Ovary (tissue), 9 donors: ENCODE measurements around the gene ARHGEF11. TPM values are rescaled to one million over a fixed set of nuclear protein-coding genes. Genes with fewer than 3 reads are reported as not detected.

ENCODE experiments used
- DNase-seq, 5 donors: peaks; one replicate each; pipeline ENCODE4 v3.0.0-alpha.2; 2019 to 2020
- H3K27ac ChIP-seq, 2 donors: fragments of 200-600 bp; one replicate each; pipeline versions ENCODE4 v1.5.1 to v1.8.0; 2019 to 2022
- H3K27me3 ChIP-seq: fragments of 200-600 bp; one replicate; pipeline ENCODE4 v1.8.0; 2022
- H3K36me3 ChIP-seq: fragments of 200-600 bp; sonication (generic); one replicate; pipeline ENCODE4 v1.5.1; 2019
- H3K4me1 ChIP-seq: one replicate; pipeline ENCODE4 v1.8.1; 2013; ENCODE audit warnings: mild to moderate bottlenecking, moderate library complexity; ENCODE audit not compliant: insufficient read depth
- H3K4me3 ChIP-seq: fragments of 200-600 bp; sonication (generic); one replicate; pipeline ENCODE4 v1.5.1; 2017
- H3K9me3 ChIP-seq, 2 donors: fragments of 200-600 bp in 1 of 2; sonication (generic) in 1 of 2; one replicate each; pipeline versions ENCODE4 v1.5.1 to v1.8.1; 2013 to 2019; ENCODE audit warnings: mild to moderate bottlenecking in 1 of 2, moderate library complexity in 1 of 2
- EP300 ChIP-seq: sonication (generic); formaldehyde crosslinking; IDR thresholded peaks from one replicate; pipeline ENCODE4 v1.6.1; 2017; ENCODE audit warnings: antibody characterized with exemption
- POLR2A ChIP-seq: fragments of 450-650 bp; IDR thresholded peaks from one replicate; pipeline ENCODE4 v1.6.1; 2017; ENCODE audit warnings: antibody characterized with exemption, mild to moderate bottlenecking, moderate library complexity
- WGBS, 3 donors: extraction: QIAGEN DNeasy Blood & Tissue Kit in 1 of 3; methylation state at CpG; one replicate each; pipeline versions ENCODE4 v1.1.5 to v1.1.7; 2013 to 2017; 5-methylcytosine and 5-hydroxymethylcytosine counted together
- intact Hi-C, 4 donors: fragments of 100-400 bp; cut with DNase I; formaldehyde crosslinking; loops; one replicate each; pipeline versions ENCODE4 v1.11.0 to v1.15.1; 2022 to 2023
- microRNA counts: library from miRNA; unstranded; fragments of <30 nt; microRNA quantifications from one replicate; lab custom pipeline; 2016
- microRNA-seq, 3 donors: library from miRNA; unstranded; fragments of <30 nt; microRNA quantifications; one replicate each; pipeline versions ENCODE4 to v1.2.0, GENCODE V29; 2019 to 2020
- polyA plus RNA-seq, 2 donors: library from polyadenylated mRNA; stranded (reverse); fragments of 200-250 nt in 1 of 2; fragments of 350-450 nt in 1 of 2; fragmentation: Illumina TruSeq in 1 of 2; extraction: RNeasy Lipid Tissue Mini Kit (QIAGEN cat#74804) in 1 of 2; gene quantifications; one replicate each; pipeline ENCODE4 v1.2.3, GENCODE V29; 2013 to 2014
- small RNA-seq: library from RNA; depleted of rRNA; stranded (forward); fragments of <200 nt; gene quantifications from one replicate; pipeline ENCODE3, GENCODE V24; 2016
- total RNA-seq, 7 donors: library from RNA; depleted of rRNA in 2 of 7; stranded (reverse); fragments of >200 nt in 2 of 7; fragmentation: NEBNext Ultra II Directional in 3 of 7; extraction: Animal tissue kit (Norgen Biotek cat#: 25700) in 3 of 7; gene quantifications; one replicate each; pipeline versions ENCODE4 v1.1.0 to v1.2.4, GENCODE V29; 2016 to 2023
- TF ChIP-seq, protein P1 (sequence below), 3 donors: fragments of 450-650 bp in 2 of 3; fragments of 200-600 bp in 1 of 3; IDR thresholded peaks; one replicate each; pipeline versions ENCODE4 v1.5.1 to v1.8.0; 2016 to 2022; ENCODE audit warnings: antibody characterized with exemption in 3 of 3, mild to moderate bottlenecking in 1 of 3
- donor health status: DM: no; HTN: no; CAD: no; lungs with moderate emphysema.
- donor health status: DM: no; HTN: no; CAD: no.
- donor health status: Bipolar disorder and iron deficiency.
- donor health status: DM: yes; HTN: yes; CAD: no.
- donor health status: DM: no; HTN: no; CAD: no.
- donor health status: DM: yes; HTN: yes; CAD: no.

ARHGEF11 gene
- total and polyA plus RNA-seq, 9 donors = 14.3 to 43.9 (median 26.8) TPM

DNA sequence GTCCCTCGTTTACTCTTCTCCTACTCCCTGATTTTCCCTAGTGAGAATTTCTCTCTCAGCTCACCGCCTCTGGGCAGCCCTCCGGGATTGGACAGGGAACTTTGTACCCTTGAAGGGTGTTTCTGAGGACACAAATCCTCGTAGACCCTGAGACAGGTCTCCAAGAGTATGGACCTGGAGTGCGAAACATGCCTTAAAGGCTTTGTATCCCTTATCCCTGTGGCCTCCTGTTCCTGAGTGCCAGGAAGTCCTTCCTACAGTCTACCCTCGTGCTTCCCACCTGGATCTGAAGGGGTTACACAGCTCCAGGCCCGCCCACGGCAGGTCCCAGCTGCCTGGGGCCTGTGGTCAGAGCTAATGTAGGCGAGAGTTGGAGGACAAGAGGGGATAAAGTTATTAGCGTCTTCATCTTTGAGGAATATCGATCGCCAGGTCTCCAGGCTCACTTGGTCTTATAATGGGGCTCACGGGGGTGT lies 159.6 kb downstream of the ARHGEF11 start:
- 52 to 58% (median 58%) methylated on average over 13 of the region's 13 CpGs for WGBS, 3 donors
- intact Hi-C loops = loop anchor here in 2 of 4 donors (10.0 kb wide), 2 partner anchors 111 to 181 kb away; partner anchors contain the start of gene CRABP2 (in 1 of the 2)
- H3K4me1 ChIP-seq = no peaks in the 10 kb centered on the region
- H3K27me3 ChIP-seq = no peaks in the 10 kb centered on the region
- no peak for DNase-seq
- no peaks in the 10 kb centered on the region for H3K9me3 ChIP-seq
- no peaks in the 10 kb centered on the region for H3K36me3 ChIP-seq
- no peak overlapping the region for H3K27ac ChIP-seq
- TF ChIP-seq EP300 (no peak), POLR2A (no peak)
- TF ChIP-seq, protein P1, sequence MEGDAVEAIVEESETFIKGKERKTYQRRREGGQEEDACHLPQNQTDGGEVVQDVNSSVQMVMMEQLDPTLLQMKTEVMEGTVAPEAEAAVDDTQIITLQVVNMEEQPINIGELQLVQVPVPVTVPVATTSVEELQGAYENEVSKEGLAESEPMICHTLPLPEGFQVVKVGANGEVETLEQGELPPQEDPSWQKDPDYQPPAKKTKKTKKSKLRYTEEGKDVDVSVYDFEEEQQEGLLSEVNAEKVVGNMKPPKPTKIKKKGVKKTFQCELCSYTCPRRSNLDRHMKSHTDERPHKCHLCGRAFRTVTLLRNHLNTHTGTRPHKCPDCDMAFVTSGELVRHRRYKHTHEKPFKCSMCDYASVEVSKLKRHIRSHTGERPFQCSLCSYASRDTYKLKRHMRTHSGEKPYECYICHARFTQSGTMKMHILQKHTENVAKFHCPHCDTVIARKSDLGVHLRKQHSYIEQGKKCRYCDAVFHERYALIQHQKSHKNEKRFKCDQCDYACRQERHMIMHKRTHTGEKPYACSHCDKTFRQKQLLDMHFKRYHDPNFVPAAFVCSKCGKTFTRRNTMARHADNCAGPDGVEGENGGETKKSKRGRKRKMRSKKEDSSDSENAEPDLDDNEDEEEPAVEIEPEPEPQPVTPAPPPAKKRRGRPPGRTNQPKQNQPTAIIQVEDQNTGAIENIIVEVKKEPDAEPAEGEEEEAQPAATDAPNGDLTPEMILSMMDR (IDR thresholded peaks at IDR 0.05) = no peak
- H3K4me3 ChIP-seq = no peak overlapping the region

DNA sequence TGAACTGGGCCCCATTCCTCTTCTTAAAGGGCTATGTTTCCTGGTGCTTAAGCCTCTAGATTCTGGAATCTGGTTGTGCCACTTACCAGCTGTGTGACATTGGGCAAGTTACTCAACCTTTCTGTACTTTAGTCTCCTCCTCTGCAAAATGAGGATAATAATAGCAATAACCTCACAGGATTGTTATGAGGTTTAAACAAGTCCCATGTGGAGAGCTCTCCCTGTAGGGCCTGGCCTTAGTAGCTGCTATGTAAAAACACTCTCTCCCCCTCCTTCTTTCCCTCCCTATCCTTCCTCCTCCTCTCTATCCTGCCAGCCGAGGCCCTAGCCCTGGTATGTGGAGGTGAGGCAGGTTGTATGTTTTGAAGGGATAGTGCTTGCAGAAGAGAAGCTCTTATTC lies 160.2 kb downstream of the ARHGEF11 start:
- no peak overlapping the region for H3K4me3 ChIP-seq
- DNase-seq = no peak
- no peaks in the 10 kb centered on the region for H3K9me3 ChIP-seq
- H3K27me3 ChIP-seq = no peaks in the 10 kb centered on the region
- TF ChIP-seq, protein P1 (IDR thresholded peaks at IDR 0.05) = no peak
- TF ChIP-seq POLR2A (no peak), EP300 (no peak)
- H3K4me1 ChIP-seq = no peaks in the 10 kb centered on the region
- intact Hi-C loops = loop anchor here in 2 of 4 donors (10.0 kb wide), 2 partner anchors 111 to 181 kb away; partner anchors contain the start of gene CRABP2 (in 1 of the 2)
- H3K27ac ChIP-seq = no peak overlapping the region
- WGBS, 3 donors = 17 to 43% (median 26%) methylated on average over 1 of the region's 1 CpG
- no peaks in the 10 kb centered on the region for H3K36me3 ChIP-seq

MicroRNAs encoded within 50 kb of the gene (microRNA counts, 767-probe panel; counts per million panel counts)
- microRNA hsa-miR-765 (lab: Ali Mortazavi, UCI) = 530 counts per million, percentile 78 among the panel's probes with 10 or more counts

Small RNA genes within 50 kb of the gene (microRNA-seq; reads per million reads assigned to microRNA genes)
- 0 to 0.38 (median 0.16) reads per million in 3 donors for gene MIR765

Small RNA genes within 50 kb of the gene (small RNA-seq; reads per million reads assigned to genes)
- gene MIR765 = not detected
- not detected for gene RN7SL612P

Other genes with a start within 250 kb of the ARHGEF11 start
- 1 to 10 TPM in 4 of 7 donors, under 1 TPM in 3; 0.40 to 2.8 (median 1.4) TPM for gene SH2D2A, start 228.9 kb downstream of the ARHGEF11 start, total RNA-seq
- gene SH2D2A, start 228.9 kb downstream of the ARHGEF11 start, polyA plus RNA-seq = under 1 TPM; 0.19 to 0.65 TPM
- under 1 TPM in 1 of 7 donors, not detected in 6; 0.15 TPM for gene INSRR, start 186.6 kb downstream of the ARHGEF11 start, total RNA-seq
- under 1 TPM in 1 of 2 donors, not detected in 1; 0.02 TPM for gene INSRR, start 186.6 kb downstream of the ARHGEF11 start, polyA plus RNA-seq
- under 1 TPM in 4 of 7 donors, not detected in 3; 0.34 to 0.92 (median 0.41) TPM for gene NTRK1, start 184.9 kb downstream of the ARHGEF11 start, total RNA-seq
- under 1 TPM in 1 of 2 donors, not detected in 1; 0.11 TPM for gene NTRK1, start 184.9 kb downstream of the ARHGEF11 start, polyA plus RNA-seq
- 10 to 100 TPM in 5 of 7 donors, 1 to 10 TPM in 2; 4.3 to 20.2 (median 12.3) TPM for gene PEAR1, start 152.0 kb downstream of the ARHGEF11 start, total RNA-seq
- 10 to 100 TPM; 13.7 to 21.2 TPM for gene PEAR1, start 152.0 kb downstream of the ARHGEF11 start, polyA plus RNA-seq
- gene LRRC71, start 125.1 kb downstream of the ARHGEF11 start, total RNA-seq = 10 to 100 TPM in 1 of 7 donors, 1 to 10 TPM in 2, under 1 TPM in 2, not detected in 2; 0.36 to 11.1 (median 1.1) TPM
- under 1 TPM in 1 of 2 donors, not detected in 1; 0.07 TPM for gene LRRC71, start 125.1 kb downstream of the ARHGEF11 start, polyA plus RNA-seq
- not detected for gene ETV3L, start 54.1 kb upstream of the ARHGEF11 start, total RNA-seq
- not detected for gene ETV3L, start 54.1 kb upstream of the ARHGEF11 start, polyA plus RNA-seq
- 10 to 100 TPM; 12.8 to 36.4 (median 23.8) TPM for gene ETV3, start 92.7 kb upstream of the ARHGEF11 start, total RNA-seq
- 10 to 100 TPM in 1 of 2 donors, 1 to 10 TPM in 1; 8.0 to 12.5 TPM for gene ETV3, start 92.7 kb upstream of the ARHGEF11 start, polyA plus RNA-seq